PC-3 (cell line): ENCODE data around the gene ACSS2. TPM values are rescaled to one million over a fixed set of nuclear protein-coding genes. Genes with fewer than 3 reads are reported as not detected.

Experiments used
- ATAC-seq: fragments of 200-7000 bp; cut with Tn5 transposase; 2 replicates; pipeline ENCODE4 v1.9.1; 2020; ENCODE audit warnings: mild to moderate bottlenecking, moderate library complexity
- BruUV-seq: library from RNA; stranded (reverse); fragments of 400-500 nt; replicated peaks from 2 replicates; lab custom pipeline; 2021; lab: Mats Ljungman, UMichigan
- CTCF ChIA-PET: fragments of 300-600 bp; sonication (Branson Sonifier 250); formaldehyde crosslinking; loops from one replicate; lab custom pipeline; 2022; ENCODE audit warnings: antibody characterized with exemption; lab: Charles Lee
- POLR2A ChIA-PET: fragments of 300-600 bp; sonication (Branson Sonifier 250); formaldehyde crosslinking; loops from one replicate; lab custom pipeline; 2022; ENCODE audit warnings: antibody characterized with exemption; ENCODE audit not compliant: unreplicated experiment; lab: Charles Lee
- DNase-seq: peaks from one replicate; pipeline ENCODE4 v3.0.0-alpha.2; 2015
- H2AFZ ChIP-seq: fragments of 300-600 bp; sonication (generic); 2 replicates; pipeline ENCODE4 v1.6.0; 2016; ENCODE audit warnings: antibody characterized with exemption, low read length
- H3F3A ChIP-seq: fragments of 300-600 bp; sonication (generic); one replicate; pipeline ENCODE4 v1.6.0; 2017; ENCODE audit warnings: antibody characterized with exemption, low read length, control low read depth, mild to moderate bottlenecking; ENCODE audit not compliant: unreplicated experiment
- H3K27ac ChIP-seq: fragments of 300-600 bp; sonication (generic); 2 replicates; pipeline ENCODE4 v1.5.1; 2016; ENCODE audit warnings: mild to moderate bottlenecking, low read length
- H3K27me3 ChIP-seq: fragments of 300-600 bp; sonication (generic); 2 replicates; pipeline ENCODE4 v1.6.1; 2016; ENCODE audit warnings: low read length, mixed read lengths
- H3K36me3 ChIP-seq: fragments of 300-600 bp; sonication (generic); 2 replicates; pipeline ENCODE4 v1.6.1; 2016; ENCODE audit warnings: low read depth, mixed run types, low read length, mixed read lengths
- H3K4me1 ChIP-seq: fragments of 300-600 bp; sonication (generic); 2 replicates; pipeline ENCODE4 v1.5.1; 2016; ENCODE audit warnings: low read length; ENCODE audit not compliant: insufficient read depth
- H3K4me2 ChIP-seq: fragments of 300-600 bp; sonication (generic); 2 replicates; pipeline ENCODE4 v1.6.0; 2016; ENCODE audit warnings: low read length
- H3K4me3 ChIP-seq: fragments of 300-600 bp; sonication (generic); 2 replicates; pipeline ENCODE4 v1.5.1; 2016; ENCODE audit warnings: mild to moderate bottlenecking, low read length, mixed read lengths
- H3K79me2 ChIP-seq: fragments of 300-600 bp; sonication (generic); 2 replicates; pipeline ENCODE4 v1.6.1; 2017; ENCODE audit warnings: low read length, mixed read lengths
- H3K9ac ChIP-seq: fragments of 300-600 bp; sonication (generic); 2 replicates; pipeline ENCODE4 v1.6.0; 2016; ENCODE audit warnings: mild to moderate bottlenecking, low read length
- H3K9me2 ChIP-seq: fragments of 300-600 bp; sonication (generic); replicated peaks from 2 replicates; pipeline ENCODE4 v1.6.1; 2016; ENCODE audit warnings: mixed run types, low read length, mixed read lengths
- H3K9me3 ChIP-seq: fragments of 300-600 bp; sonication (generic); 2 replicates; pipeline ENCODE4 v1.6.1; 2016; ENCODE audit warnings: low read length, mixed read lengths
- H4K20me1 ChIP-seq: fragments of 300-600 bp; sonication (generic); 2 replicates; pipeline ENCODE4 v1.6.1; 2016; ENCODE audit warnings: low read length, mixed read lengths
- EZH2 ChIP-seq: fragments of 300-600 bp; sonication (generic); IDR thresholded peaks from one replicate; pipeline ENCODE4 v1.6.1; 2017; ENCODE audit warnings: antibody characterized with exemption, mild to moderate bottlenecking, low read length; ENCODE audit not compliant: unreplicated experiment
- EZH2phosphoT487 ChIP-seq: fragments of 300-600 bp; sonication (generic); IDR thresholded peaks from 2 replicates; pipeline ENCODE4 v1.6.1; 2018; ENCODE audit warnings: mild to moderate bottlenecking, antibody characterized with exemption, low read length, borderline replicate concordance
- intact Hi-C: fragments of 100-400 bp; cut with micrococcal nuclease; formaldehyde crosslinking; loops from 2 replicates; pipeline ENCODE4 v1.9.0; 2023
- total RNA-seq: library from RNA; depleted of rRNA; stranded (reverse); fragments of >200 nt; gene quantifications from 2 replicates; pipeline ENCODE4 v1.2.3, GENCODE V29; 2014
- TF ChIP-seq, protein P1 (sequence below): fragments of 300-600 bp; sonication (generic); conservative IDR thresholded peaks from 2 replicates; pipeline ENCODE4 v1.5.1; 2017; ENCODE audit warnings: antibody characterized with exemption, low read depth, mild to moderate bottlenecking, low read length

The ACSS2 gene
- total RNA-seq, 1 experiment from 2014 or later = 78.9 TPM

DNA sequence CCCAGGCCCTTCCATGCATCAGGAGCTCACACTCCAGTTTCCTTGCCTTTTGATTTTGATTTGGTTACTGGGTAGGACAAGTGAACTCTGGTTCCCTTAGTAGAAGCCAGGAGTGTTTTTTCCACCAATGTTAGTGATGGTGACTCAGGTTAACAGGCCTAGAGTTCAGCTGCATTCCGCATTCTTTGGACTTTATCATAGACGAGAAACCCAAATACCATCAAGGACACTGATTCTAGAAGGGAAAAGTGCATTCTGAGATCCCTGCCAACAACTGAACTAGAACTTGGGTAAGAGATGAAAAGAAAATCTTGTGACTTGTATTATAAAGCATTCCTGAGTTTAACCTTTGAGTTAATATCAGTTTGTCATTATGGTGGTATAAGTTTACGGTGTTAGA, 70.2 kb downstream of the ACSS2 start:
- TF ChIP-seq EZH2 = no peak
- no peaks in the 10 kb centered on the region; the same call in 1 of the 2 replicates for H3K79me2 ChIP-seq
- H3K27me3 ChIP-seq = no peaks in the 10 kb centered on the region
- peaks cover 44% of the 10 kb centered on the region for H3K4me1 ChIP-seq
- no peaks in the 10 kb centered on the region for H3K9me3 ChIP-seq
- no peaks in the 10 kb centered on the region for H3K9me2 ChIP-seq
- peaks cover 3% of the 10 kb centered on the region for H3F3A ChIP-seq
- no peak overlapping the region for H2AFZ ChIP-seq
- BruUV-seq = no TSS peak
- intact Hi-C loops = no loop called here
- no peak overlapping the region for H3K4me2 ChIP-seq
- peaks cover 22% of the 10 kb centered on the region; the same call in 1 of the 2 replicates for H3K36me3 ChIP-seq
- ChIA-PET CTCF (no interaction called here), POLR2A (no interaction called here)
- no peak overlapping the region for H3K4me3 ChIP-seq
- H3K27ac ChIP-seq = no peak overlapping the region
- DNase-seq = no peak
- H3K9ac ChIP-seq = no peak overlapping the region
- H4K20me1 ChIP-seq = no peaks in the 10 kb centered on the region
- no peak for ATAC-seq

DNA sequence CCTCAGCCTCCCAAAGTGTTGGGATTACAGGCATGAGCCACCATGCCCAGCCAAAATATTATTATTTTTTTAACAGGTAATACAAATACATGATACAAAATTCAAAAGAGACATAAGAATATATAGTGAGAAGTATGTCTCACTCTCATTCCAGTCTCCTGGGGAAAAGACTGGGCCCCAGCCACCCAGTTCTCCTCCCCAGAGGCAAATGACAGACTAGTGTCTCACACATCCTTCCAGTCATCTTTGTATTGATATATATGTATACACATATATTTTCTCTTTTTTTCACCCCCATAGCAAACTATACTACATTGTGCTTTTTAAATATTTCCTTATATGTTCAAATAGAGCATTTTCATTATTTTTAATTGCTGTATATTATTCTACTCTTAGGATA, 70.9 kb downstream of the ACSS2 start:
- H3K9me2 ChIP-seq = no peaks in the 10 kb centered on the region
- H3K4me2 ChIP-seq = no peak overlapping the region
- peaks cover 17% of the 10 kb centered on the region; the same call in 1 of the 2 replicates for H3K36me3 ChIP-seq
- TF ChIP-seq EZH2phosphoT487 = no peak
- no peak for TF ChIP-seq EZH2
- TF ChIP-seq, protein P1, sequence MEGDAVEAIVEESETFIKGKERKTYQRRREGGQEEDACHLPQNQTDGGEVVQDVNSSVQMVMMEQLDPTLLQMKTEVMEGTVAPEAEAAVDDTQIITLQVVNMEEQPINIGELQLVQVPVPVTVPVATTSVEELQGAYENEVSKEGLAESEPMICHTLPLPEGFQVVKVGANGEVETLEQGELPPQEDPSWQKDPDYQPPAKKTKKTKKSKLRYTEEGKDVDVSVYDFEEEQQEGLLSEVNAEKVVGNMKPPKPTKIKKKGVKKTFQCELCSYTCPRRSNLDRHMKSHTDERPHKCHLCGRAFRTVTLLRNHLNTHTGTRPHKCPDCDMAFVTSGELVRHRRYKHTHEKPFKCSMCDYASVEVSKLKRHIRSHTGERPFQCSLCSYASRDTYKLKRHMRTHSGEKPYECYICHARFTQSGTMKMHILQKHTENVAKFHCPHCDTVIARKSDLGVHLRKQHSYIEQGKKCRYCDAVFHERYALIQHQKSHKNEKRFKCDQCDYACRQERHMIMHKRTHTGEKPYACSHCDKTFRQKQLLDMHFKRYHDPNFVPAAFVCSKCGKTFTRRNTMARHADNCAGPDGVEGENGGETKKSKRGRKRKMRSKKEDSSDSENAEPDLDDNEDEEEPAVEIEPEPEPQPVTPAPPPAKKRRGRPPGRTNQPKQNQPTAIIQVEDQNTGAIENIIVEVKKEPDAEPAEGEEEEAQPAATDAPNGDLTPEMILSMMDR = no peak
- no peak overlapping the region for H3K9ac ChIP-seq
- H3K4me3 ChIP-seq = no peak overlapping the region
- no peak for DNase-seq
- no peak overlapping the region for H2AFZ ChIP-seq
- H3K4me1 ChIP-seq = peaks cover 41% of the 10 kb centered on the region
- no peaks in the 10 kb centered on the region; the same call in 1 of the 2 replicates for H3K79me2 ChIP-seq
- H4K20me1 ChIP-seq = no peaks in the 10 kb centered on the region
- no peaks in the 10 kb centered on the region for H3K9me3 ChIP-seq
- ChIA-PET CTCF (no interaction called here), POLR2A (no interaction called here)
- peaks cover 3% of the 10 kb centered on the region for H3F3A ChIP-seq
- BruUV-seq = no TSS peak
- intact Hi-C loops = no loop called here
- ATAC-seq = no peak
- no peak overlapping the region for H3K27ac ChIP-seq
- no peaks in the 10 kb centered on the region for H3K27me3 ChIP-seq

DNA sequence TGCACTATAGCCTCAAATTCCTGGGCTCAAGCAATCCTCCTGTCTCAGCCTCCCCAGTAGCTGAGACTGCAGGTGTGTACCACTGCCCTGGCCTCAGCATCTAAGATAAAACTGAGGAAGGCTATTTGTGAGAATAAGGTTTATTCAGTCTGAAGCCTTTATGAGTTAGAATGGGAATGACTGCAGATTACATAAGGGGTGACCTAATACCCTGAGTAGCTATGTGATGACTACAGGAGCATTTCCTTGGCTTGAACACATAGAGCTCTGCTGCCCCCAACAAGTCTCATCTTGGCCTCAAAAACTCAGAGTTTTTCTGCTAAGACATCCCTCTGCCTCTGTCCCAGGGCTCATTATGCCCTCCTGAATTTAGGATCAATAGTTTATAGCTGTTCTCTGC, 71.6 kb downstream of the ACSS2 start:
- POLR2A ChIA-PET = no interaction called here
- CTCF ChIA-PET = interaction anchor here (1.0 to 2.1 kb wide), 2 partner anchors 72 to 74 kb away, joined by 4 to 14 read pairs; no protein-coding TSS in a partner anchor
- TF ChIP-seq, protein P1 = peak; percentile 24
- no peak for TF ChIP-seq EZH2
- Histone ChIP-seq H3K27ac (no peak overlapping the region), H3K79me2 (peaks cover 5% of the 10 kb centered on the region), H3K36me3 (peaks cover 10% of the 10 kb centered on the region; the same call in 1 of the 2 replicates), H3K9ac (no peak overlapping the region), H4K20me1 (no peaks in the 10 kb centered on the region), H3K27me3 (no peaks in the 10 kb centered on the region), H3K4me1 (peaks cover 45% of the 10 kb centered on the region), H3K9me3 (no peaks in the 10 kb centered on the region), H3K4me3 (no peak overlapping the region), H2AFZ (no peak overlapping the region), H3K4me2 (no peak overlapping the region), H3F3A (peaks cover 3% of the 10 kb centered on the region), H3K9me2 (no peaks in the 10 kb centered on the region)
- ATAC-seq (peak; percentile 47), DNase-seq (peak; percentile 58)
- intact Hi-C loops = no loop called here
- BruUV-seq = no TSS peak
